Stimulated activated CD8-positive, alpha-beta memory T cell treated with anti-CD3 and anti-CD28 coated beads, Interleukin-15, amount 100 ng/mL, for 24 hours (primary cell): ENCODE results near the gene TMEM131L.
"Not testable (repeated sequence)": the region's sequence is repeated elsewhere in the genome, so short reads cannot be mapped to it uniquely, and the experiment has no call there.

Source experiments
- DNase-seq: peaks from one replicate; pipeline ENCODE4 v3.0.0-alpha.2; 2020; ENCODE audit warnings: low read depth

TMEM131L gene

DNA sequence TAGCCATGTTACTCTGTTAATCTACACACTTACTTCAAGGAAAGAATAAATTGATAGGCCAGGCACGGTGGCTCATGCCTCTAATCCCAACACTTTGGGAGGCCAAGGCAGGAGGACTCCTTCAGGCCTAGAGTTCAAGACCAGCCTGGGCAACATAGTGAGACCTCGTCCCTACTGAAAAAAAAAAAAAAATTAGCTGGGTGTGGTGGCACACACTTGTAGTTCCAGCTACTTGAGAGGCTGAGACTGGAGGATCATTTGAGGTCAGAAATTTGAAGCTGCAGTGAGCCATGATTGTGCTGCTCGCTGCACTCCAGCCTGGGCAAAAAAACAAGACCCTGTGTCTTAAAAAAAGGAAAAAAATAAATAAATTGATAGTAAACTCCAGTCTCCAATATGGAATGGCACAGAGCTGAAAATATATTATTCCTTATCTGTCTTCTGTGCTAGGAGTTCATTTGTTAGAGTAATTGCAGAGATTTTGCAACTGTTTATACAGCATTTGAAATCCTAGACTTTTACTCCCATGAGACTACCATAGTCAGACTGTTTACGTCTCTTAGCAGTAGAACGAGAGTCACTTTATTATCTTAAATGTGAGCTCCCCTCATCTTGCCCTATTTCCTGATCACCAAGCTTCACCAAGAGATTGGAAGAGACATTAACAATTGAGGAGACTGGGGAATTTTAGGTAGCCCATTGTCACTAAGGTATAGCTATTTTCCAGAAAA, 18.8 kb upstream of the TMEM131L start:
- no peak for DNase-seq

DNA sequence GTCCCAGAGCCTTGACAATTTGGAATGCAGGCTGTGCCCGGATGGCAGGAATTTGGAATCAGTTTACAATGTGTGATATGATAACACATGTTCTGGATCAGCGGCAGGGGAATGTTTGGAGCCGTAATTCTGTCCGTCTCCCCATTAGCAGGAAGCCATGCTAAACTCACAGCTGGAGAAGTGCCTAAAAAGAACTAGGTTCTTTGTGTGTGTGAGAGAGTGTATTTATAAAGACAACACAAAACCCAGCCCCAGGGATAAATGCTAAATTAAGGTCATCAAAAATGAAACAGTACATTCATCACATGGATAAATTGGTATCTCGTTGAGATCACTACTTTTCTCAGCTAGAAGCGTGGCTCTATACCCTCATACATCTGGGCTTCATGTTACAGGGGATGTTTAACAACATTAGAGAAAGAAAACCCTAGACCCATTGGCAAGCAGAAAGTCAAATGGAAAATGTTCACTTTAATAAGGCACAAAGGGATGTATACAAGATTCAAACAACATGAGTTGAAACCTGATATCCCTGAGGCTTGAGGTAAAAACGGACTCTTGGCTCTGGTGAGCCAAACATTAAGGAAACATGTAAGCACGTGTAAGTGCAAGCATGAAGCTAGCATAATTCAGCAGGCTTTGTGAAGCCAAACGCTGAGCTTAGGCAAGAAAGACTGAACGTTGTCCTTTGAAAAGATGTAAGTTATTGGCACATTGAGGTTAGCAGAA, 18.0 kb upstream of the TMEM131L start:
- no peak for DNase-seq

DNA sequence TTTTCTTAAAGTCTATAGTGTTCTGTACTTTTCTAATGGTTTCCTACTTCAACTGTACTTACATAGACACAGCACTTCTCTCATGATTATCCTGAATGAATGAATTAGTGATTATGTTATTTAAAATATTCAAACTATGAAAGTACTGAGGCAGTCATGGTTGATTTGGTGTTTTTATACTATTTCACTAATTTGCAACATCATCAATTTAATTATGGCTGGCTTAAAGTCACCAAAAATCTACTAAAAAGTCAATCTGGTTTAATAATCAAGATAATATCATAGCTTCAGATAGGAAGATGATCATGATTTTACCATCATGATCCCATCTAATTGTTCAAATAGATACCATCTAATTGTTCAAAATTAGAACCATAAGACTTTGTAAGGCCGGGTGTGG, 16.8 kb upstream of the TMEM131L start:
- no peak for DNase-seq

DNA sequence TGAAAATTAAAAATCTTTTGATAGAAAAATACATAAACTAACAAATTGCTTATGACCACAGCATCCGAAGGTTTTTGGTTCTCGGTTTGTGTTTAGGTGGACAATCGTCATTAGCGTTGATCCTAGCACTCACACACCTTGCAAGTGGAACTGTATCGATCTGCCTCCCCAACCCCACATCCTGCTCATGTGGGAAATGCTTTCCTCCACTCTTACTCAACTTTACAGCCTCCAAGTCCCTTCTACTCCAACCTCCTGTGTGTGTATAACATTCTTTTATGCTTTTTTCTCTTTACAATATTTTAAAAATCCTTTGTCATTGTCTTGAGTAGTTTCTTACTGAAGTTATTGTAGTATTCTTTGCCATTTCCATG, 15.6 kb upstream of the TMEM131L start:
- DNase-seq = no peak

DNA sequence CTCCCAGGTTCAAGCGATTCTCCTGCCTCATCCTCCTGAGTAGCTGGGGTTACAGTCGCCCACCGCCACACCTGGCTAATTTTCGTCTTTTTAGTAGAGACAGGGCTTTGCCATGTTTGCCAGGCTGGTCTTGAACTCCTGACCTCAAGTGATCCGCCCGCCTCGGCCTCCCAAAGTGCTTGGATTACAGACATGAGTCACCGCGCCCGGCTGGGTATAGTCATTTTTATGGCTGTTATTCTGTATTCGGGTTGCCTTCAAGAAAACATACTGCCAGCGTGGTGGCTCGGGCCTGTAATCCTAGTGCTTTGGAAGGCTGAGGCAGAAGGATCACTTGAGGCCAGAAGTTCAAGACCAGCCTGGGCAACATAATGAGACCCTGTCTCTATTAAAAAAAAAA, 15.0 kb upstream of the TMEM131L start:
- DNase-seq = not testable (repeated sequence)

DNA sequence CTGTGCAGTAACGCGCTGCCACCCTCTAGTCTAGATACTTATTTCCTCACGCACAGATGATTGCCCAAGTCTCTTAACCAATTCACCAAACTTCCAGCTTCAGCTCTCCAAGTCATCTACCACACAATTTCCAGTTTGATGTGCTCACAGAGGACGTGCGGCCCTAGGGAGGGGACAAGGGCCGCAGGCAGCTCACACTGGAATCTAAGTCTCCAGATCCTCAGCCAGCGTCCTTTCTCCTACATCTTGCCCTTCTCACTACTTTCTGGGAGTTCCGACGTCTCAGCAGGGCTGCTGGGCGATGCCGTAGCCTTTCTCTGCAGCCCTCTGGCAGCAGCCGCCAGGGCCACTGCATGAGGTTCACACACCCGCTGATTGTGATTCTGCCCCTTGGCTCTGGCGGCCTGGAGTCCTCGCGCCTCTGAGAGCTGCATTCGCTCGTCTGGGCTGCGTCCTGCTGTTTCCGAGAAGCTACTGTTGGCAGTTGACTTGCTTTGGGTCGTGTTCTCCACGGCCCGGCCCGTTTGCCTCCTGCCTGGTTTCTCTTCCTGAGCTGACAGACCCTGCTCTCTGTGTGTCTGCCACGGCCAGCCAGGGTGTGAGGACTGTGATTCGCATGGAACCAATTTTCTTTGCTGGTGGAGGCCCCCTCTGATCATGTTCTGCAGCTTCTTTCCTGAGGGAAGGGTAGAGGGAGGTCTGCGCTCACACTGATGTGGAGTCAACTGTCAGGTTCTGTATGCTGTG, 14.1 kb upstream of the TMEM131L start:
- DNase-seq = no peak

DNA sequence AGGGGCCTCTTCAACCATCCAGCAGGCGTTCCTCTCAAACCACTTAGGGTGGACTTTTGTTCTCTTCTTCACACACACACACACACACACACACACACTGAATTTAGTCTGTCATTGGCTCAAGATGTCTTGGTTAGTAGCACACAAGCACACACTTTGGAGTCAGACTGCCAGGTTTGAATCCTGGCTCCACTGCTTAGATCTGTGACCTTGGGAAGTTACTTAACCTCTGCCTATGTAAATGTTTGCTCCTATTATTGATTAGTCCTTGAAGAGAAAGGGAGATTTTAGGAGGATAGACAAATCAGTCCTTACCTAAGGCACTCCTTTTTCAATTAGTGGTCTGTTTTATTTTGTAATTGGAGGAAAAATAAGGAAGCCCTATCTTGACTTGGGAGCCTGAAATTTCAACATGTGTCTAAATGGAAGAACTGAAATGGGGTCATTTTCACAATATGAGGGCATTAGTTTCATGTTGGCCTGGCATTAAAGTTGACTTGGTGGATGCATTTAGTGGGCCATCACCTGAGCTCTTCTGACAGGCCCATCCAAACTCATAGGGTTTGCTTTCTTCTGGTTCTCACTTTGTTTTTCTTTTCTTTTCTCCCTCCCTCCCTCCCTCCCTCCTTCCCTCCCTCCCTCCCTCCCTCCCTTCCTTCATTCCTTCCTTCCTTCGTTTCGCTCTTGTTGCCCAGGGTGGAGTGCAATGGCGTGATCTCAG, 13.3 kb upstream of the TMEM131L start:
- no peak for DNase-seq

DNA sequence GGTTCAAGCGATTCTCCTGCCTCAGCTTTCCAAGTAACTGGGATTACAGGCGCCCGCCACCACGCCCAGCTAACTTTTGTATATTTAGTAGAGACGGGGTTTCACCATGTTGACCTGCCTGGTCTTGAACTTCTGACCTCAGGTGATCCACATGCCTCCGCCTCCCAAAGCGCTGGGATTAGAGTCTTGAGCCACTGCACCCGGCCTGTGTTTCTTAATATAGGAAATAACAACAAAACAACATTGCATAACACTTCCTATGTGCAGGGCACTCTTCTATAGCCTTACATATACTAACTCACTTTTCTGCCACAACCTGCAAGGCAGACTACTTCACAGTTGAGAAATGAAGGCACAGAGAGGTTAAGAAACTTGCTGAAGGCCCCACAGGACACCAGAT, 12.8 kb upstream of the TMEM131L start:
- DNase-seq = no peak

DNA sequence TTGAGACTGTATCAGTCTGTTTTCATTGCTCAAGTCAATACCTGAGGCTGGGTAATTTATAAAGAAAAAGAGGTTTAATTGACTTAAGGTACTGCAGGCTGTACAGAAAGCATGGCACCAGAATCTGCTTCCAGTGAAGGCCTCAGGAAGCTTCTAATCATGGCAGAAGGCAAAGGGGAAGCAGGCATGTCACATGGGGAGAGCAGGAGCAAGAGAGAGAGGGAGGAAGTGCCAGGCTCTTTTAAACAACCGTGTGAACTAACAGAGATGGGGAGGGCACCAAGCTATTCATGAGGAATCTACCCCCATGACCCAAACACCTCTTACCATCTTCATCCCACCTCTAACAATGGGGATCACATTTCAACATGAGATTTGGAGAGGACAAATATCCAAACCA, 7.2 kb upstream of the TMEM131L start:
- no peak for DNase-seq

DNA sequence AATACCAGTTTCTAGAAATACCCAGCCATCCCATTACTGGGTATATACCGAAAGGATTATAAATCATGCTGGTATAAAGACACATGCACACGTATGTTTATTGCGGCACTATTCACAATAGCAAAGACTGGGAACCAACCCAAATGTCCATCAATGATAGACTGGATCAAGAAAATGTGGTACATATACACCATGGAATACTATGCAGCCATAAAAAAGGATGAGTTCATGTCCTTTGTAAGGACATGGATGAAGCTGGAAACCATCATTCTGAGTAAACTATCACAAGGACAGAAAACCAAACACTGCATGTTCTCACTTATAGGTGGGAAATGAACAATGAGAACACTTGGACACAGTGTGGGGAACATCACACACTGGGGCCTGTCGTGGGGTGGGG, 4.6 kb upstream of the TMEM131L start:
- not testable (repeated sequence) for DNase-seq

DNA sequence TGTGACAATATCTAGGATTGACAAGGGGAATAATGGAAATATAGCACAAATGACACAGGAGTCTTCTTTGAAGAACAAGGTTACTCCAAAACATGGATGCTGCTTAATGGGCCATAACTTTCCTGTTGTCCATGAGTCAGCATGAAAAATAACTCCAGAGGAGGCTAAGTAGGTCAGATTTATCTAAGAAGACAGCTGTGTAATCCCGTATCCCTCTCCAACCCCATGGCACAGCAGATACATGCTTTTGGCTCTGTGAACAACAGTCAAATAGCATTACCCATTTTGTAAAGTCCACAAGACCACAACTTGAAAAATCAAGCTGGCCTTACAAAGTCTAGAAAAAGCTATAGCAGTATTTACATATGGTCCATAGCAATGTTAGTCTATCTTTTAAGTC, 2.1 kb upstream of the TMEM131L start:
- DNase-seq = no peak

DNA sequence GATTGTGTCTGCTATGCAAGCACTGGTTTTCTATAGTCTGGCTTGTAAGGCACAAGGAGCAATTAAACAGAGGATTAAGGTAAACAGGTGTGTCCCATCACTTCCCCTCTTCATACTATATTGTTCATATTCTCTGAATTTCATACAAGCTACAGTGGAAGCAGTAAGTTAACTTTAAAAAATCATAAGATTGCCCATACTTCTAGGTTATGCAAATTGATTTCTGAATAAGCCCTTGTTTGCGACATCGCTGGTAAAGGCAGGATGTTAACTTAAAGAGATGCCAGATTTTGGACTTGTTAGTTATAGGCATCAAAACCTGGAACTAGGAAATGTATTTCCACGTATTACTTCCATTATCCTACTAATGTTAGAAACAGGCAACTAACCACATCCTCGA, 1.0 kb upstream of the TMEM131L start:
- DNase-seq = no peak

DNA sequence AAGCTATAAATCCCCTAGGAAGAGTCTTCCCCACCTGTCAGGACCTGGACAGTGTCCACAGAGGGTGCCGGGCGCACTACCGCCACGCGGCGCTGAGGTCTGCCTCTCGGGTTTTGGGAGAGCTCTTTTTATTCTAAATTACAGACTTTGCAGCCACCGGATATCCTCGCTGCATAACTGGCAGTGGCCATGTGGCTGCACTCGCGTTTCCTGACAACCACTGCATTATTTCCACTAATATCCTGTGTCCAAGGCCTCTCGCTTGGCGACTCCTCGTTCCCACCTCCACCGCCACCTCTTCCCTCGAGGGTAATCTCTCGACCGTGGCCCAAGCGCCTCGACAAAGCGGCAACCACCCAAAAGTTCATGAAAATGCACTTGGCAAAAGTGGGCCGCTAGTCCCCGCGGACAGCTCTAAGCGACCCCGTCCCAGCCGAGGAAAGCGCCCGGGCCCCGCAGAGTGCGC, 512 bp upstream of the TMEM131L start:
- no peak for DNase-seq

DNA sequence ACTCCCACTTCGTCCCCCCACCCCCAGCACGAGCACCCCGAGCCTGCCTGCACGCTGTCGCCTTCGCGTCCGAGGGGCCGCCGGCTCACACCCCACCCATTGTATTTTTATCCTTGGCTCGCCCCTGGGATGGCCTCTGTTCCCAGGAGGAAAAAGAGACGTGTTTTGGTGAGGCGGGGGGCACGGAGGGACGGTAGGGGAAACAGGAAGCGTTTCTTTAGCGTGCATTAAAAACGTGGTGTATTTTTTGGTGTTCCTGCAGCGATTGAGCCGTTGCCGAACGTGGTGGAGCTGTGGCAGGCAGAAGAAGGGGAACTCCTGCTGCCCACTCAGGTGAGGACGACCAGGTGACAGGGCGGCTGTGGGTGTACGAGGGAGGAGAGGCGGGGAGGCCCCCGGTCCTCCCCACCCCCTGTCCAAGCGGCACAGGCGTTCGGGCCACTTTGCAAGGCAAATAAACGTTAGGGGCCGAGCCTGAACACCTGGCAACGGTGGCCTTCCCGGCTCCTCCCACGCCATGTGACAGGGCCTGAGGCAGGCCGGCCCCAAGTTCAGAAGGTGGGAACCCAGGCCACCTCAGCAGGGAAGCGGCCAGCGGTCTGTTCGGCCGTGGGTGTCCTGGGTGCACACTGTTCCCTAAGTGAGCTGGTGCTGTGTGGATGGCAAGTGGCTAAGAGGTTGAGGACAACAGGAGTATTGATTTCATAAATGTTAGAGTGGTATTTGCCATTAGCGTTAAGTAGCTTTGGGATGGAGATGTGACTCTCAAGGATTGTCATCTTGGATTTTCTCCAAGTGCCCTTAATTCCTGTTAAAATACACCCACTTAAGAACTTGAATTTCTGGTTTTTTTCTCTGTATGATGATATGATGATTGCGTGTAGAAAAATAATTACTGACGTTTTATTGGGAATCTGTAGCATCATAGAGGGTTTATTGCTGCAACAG, 1.1 kb downstream of the TMEM131L start:
- DNase-seq = no peak

DNA sequence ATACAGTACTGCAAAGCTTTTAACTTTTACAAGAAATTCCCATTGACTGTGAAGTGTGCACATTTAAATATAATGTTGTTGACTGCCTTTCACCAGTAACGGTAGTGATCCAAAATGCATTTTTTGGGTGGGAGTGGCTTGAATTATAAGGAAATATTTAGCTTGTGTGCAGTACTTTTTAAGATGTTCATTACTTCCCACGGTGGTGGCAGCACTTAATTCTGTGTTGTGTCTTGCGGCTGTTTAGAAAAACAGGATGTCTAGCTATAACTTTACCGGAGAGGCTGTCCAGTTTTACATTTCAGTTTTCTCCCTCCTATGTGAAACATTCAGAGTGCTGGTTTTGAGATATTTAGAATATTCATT, 1.7 kb downstream of the TMEM131L start:
- DNase-seq = no peak

DNA sequence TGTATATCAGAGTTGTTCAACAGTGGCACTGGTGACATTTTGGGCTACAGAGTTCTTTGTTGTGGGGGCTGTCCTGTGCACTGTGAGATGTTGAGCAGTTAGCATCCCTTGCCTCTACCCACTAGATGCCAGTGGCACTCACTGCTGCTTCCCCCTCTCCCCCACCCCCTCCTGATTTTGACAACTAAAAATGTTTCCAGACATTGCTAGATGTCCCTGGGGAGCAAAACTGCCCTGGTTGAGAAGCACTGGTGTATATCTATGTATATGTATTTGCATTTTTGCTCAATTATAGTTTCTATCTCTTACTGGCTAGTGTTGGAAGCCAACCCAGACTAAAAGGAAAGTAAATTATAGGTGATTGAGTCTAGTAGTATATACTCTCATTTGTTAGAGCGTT, 2.4 kb downstream of the TMEM131L start:
- DNase-seq = no peak

DNA sequence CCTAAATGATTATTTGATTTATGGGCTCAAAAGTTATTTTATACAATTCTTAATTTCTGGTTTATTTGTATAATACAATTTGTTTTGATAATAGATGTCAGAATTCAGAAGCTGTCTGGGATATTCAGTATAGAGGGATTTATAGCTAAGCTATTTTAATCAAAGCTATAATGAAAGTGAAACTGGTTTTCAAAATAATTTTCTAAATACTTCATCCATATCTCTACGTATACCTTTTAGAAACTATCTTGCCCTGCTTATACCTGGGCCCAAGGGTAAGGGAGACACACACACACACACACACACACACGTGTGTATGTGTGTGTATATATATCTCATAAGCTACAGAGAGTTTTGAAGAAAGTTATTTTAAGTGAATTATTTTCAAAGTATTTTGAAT, 2.9 kb downstream of the TMEM131L start:
- DNase-seq = no peak

DNA sequence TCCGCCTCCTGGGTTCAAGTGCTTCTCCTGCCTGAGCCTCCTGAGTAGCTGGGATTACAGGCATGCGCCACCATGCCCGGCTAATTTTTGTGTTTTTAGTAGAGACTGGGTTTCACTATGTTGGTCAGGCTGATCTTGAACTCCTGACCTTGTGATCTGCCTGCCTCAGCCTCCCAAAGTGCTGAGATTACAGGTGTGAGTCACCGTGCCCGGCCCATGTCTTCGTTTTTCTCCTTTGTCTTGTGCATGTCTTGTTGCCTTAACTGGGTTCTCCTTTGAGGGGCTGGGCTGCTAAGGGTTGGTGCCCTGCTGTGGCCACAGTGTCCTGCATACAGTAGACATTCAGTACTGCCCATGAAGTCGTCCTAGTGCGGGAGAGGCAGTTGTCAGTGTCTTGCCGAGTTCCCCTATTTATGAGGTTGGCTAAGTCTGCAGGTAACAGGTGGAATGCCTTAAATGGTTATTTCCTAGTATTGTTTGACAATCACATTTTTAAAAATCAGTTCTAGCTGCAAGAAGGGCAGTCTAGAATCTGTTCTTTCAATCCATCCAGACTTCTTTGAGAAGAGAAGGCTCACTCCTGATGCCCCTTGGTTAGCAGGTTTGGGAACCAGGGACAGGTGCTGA, 5.0 kb downstream of the TMEM131L start:
- not testable (repeated sequence) for DNase-seq

DNA sequence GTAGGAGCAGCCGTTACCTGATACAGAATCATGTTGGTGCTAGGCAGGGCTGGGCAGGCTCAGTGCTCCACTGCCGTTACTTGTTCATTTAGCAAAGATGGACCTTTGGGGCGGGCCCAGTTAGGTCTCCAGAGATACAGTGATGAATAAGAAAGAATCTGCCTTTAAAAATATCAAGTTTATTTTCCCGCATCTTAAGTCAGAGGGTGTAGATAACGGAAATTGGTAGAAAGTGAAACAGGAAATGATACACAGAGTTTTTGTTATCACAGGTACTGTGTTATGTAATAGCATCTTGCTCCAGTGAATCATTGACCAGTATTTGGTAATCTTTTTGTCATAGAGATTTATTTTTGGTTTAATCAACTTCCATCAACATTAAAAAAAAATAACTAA, 5.5 kb downstream of the TMEM131L start:
- no peak for DNase-seq

DNA sequence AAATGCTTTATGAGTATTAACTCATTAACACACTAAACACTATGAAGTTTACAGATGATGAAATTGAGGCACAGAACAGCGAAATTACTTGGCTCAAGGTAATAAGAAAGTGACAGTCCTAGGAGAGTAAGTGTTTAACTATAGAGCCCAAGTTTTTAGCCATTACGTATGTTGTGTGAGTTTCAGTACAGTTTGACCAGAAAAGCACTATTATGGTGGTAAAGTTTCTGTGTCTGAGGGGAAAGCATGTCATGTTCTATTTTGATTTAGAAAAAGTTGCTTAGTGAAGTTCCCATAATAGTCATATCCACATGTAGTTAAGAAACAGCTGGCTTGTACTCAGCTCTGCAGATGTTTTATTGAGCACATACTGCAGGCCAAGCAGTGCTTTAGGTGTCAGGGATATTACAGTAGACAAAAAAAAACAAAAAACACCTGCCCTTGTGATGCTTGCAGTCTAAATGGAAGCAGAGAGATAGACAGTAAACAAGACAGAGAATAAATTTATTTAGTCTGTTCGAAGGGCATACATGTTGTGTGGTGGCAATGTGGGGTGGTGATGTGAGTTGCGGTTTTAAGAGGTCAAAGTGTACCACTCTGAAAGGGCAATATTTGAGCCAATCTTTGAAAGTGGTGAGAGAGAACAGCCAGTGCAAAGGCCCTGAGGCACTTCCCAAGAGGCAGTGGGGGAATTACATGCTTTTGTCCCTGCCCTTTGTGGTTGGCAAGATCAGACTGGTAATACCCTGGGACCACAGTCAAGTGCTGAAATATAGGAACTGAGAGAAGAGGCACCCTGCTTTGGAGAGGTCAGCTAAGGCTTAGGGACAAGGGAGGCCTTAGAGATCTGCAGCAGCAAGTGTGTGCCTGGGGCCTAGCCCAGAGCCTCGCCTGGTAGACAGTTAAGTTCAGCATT, 6.2 kb downstream of the TMEM131L start:
- no peak for DNase-seq
